SHP77 (cell line): Measurements from ENCODE around the gene BST2.
"Not testable (repeated sequence)": the region's sequence is repeated elsewhere in the genome, so short reads cannot be mapped to it uniquely, and the experiment has no call there.

ENCODE experiments used
- DNase-seq, 2 experiments: peaks; one replicate each; lab custom pipeline; 2025; lab: John Stamatoyannopoulos, UW

BST2 gene

DNA sequence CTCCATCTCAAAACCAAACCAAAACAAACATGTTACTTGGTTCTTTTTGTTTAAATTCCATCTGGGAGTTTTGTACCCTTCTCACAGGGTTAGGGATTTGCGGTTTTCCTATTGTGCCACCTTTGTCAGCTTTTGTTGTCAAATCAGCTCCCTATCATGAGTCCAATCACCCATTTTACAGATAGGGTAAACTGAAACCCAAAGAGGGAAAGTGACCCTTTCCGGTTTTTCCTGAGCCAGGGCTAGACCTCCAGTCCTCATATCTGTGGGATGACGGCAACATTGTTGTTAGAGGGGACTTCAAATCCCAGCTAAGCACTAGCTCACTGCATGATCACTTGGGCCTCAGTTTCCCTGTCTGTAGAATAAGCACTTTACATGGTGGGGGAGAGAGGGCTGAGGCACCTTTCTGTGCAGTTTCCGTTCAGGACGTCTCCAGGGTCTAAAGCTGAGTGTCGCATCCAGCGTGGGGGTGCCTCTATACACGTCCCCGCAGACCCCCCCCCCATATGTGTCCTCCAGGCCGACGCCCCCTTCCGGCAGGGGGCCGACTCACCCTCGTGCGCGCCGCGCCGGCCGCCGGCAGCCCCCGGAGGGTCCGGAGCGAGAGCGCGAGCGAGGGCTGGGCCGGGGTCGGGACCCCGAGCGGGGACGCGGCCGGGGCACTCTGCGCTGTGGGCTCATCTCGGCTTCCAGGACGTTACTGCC is 15.3 kb downstream of the BST2 start:
- no peak for DNase-seq

DNA sequence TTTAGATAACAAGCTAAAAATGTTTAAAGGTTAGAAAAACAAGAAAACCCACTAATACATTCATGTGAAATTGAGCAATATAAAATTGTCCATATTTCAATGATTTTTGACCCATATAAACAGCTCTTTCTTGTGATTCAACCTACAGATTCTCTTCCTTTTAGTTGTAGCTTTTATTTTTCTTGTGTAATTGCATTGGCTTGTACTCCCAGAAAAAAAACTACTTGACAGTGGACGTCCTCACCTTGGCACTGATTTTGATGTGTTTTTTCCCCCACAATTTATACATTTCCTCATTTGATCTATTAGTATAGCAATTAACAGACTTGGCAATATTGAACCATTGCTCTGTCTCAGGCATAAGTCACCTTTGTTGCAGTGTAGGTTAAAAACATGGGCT is 16.1 kb downstream of the BST2 start:
- no peak for DNase-seq

DNA sequence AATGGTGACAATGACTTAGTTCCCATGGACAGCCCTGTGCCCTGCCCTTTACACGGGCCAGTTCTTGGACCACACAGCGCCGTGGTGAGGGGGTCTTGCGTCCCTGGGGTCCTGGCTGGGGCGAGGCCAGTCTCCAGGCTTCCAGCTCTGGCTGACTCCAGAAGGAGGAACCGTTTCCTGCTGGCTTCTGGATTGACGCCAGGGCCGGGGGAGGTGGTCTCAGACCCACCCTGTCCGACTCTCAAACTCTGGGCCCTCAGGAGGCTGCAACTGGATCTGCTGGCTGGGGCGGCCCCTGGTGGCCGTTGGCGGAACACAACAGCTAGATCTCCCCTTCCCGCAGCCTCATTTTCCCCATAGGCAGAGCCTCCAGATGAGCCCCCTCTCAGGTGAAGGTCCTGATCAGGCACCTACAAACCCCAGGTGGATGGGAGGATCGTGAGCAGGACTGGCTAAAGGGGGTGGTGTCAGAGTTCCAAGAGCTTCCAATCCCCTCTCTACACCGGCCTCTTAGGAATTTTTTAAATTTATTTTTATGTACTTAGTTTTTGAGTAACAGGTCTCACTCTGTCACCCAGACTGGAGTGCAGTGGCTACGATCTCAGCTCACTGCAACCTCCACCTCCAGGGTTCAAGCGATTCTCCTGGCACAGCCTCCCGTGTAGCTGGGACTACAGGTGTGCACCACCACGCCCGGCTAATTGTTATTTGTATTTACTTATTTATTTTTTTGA is 19.4 kb downstream of the BST2 start:
- DNase-seq: peak; percentile 45 to 60

DNA sequence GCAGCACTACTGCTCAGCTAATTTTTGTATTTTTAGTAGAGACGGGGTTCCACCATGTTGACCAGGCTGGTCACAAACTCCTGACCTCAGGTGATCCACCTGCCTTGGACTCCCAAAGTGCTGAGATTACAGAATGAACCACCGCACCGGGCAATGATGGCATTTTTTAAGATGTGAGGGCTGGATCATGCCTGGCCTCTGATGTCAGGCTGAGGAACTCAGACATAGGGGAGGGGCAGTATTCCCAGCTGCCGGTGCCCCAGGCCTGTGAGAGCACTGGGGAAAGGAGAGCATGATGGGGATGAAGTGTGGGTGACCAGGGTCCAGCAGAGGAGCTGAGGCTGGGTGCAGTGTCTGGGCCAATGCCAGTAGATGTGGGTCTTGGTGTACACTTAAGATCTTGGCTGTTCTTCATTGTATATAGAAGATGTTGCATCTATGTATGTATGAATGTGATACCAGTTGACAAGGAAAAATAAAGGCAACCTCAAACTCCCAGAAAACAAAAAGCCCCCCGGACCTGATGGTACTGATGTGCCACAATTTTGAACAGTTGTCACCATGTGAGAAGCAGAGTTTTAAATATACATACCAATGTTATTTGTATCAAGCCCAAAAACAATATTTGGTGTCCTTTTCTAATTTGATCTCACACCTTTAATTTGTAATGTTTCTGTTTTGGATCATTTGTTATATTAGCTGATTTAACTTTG is 24.8 kb downstream of the BST2 start:
- DNase-seq: no peak

DNA sequence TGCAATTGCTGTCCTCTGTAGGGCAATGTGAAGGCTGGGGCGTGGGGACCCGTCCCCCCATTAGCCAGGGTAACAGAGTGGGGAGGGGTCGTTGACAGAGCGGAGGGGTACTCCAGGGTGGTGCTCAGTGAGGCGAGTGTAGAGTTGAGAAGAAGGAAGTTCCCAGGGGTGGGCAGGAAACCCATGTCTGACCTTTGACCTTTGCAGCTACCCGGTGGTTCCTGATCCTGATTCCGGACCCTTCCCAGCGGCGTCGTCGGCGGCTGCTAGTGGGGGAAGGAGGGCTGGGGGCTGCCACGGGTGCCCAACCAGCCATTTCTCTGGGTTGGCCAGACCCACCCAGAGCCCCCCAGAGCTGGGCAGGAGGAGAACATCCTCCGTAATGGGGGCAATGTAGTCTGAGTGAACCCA is 26.2 kb downstream of the BST2 start:
- no peak for DNase-seq

DNA sequence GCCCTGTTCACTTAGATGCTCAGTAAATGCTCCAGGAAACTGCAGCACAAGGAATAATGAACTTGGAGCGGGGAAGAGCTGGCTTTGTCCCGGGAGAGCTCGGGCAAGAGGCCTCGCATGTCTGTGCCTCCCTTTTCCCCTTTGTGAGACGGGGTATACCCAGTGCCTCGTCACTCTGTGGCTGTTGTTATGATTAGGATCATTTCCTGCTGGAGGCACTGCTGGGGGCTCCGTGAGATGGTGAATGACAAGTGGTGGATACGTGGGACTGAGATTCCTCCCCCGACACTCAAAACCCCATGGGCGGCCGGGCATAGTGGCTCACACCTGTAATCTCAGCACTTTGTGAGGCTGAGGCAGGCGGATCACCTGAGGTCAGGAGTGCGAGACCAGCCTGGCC is 27.2 kb downstream of the BST2 start:
- DNase-seq: no peak

DNA sequence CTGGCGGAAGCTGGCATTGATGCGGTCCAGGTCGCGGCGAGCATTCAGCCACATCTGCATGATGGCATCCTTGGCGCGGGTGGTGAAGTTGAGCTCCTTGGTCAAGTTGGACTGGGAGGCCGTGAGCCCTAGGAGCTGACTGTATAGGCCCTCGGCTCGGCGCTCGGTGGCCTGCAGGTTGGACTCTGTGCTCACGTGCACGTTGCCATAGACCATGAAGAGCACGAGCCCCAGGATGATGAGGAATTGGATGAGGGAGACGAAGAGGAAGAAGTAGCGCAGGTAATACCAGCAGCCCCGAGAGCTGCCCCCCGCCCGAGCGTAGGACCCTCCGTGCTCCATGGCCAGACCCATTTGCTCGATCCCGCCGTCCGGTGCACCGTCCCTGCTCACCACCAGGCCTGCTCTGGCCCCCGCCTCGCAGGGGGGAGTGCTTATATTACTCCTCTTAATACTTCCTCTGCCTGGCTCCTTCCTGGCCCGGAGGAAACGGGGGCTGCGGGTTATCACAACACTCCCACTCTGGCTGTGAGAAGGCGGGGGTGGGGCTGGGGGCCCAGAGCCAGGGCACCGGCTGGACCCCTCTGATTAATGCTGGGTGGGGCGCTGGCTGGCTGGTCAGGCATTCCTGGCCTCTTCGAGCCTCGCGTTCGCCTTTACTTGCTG is 28.4 kb downstream of the BST2 start, which contains the start of gene PLVAP:
Gene PLVAP, minus strand, starts transcription at position 408 of the 666 bp plus-strand sequence. Its CDS starts 54 bp downstream, at position 354.
- DNase-seq: no peak

DNA sequence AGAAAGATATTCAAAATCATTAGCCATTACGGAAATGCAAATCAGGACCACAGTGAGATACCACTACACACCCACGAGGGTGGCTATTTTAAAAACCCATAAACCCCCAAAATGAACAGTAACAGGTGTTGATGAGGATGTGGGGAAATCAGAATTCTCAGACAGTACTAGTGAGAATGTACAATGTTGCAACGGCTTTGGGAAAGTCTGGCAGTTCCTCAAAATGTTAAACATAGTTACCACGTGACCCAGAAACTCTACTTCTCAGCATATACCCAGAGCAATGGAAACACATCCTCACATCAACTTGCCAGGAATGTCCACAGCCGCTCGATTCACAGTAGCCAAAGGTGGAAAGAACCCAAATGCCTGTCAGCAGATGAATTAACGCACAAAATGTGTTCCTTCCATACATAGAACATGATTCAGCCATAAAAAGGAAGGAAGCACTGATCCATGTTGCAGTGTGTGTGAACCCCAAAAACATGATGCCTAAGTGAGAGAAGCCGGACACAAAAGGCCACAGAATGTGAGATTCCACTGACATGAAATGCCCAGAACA is 35.3 kb downstream of the BST2 start:
- no peak for DNase-seq

DNA sequence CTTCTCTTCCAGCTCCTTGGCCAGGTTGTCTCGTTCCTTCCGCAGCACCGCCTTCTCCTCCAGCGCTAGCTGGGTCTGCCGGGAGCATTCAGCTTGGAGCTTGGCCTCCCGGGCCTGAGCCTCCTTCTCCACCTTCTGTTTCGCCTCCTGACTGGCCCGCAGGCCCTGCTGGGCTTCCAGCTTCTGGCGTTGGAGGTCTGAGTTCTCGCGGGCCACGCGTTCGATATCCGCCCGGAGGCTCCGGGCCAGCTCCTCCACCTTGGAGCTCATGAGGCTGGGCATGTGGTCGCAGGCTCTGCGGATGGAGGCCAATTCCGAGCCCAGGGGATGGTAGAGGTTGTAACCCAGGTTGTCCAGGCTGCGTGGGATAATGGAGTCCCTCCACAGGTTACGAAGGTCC is 40.1 kb downstream of the BST2 start:
- DNase-seq: no peak

DNA sequence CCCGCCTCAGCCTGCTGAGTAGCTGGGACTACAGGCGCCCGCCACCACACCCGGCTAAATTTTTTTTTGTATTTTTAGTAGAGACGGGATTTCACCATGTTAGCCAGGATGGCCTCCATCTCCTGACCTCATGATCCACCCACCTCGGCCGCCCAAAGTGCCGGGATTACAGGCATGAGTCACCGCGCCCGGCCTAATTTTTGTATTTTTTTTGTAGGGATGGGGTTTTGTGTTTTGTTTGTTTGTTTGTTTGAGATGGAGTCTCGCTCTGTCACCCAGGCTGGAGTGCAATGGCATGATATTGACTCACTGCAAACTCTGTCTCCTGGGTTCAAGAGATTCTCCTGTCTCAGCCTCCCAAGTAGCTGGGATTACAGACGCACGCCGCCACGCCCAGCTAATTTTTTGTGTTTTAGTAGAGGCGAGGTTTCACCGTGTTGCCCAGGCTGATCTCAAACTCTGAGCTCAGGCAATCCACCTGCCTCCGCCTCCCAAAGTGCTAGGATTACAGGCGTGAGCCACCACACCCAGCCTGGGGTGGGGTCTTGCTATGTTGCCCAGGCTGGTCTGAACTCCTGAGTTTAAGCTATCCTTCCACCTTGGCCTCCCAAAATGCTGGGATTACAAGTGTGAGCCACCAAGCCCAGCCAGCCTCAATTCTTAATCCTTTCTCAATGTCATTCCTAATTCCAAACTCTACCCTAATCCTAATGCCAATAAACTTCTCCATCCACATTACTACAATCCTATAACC is 41.4 kb downstream of the BST2 start:
- DNase-seq: not testable (repeated sequence)

DNA sequence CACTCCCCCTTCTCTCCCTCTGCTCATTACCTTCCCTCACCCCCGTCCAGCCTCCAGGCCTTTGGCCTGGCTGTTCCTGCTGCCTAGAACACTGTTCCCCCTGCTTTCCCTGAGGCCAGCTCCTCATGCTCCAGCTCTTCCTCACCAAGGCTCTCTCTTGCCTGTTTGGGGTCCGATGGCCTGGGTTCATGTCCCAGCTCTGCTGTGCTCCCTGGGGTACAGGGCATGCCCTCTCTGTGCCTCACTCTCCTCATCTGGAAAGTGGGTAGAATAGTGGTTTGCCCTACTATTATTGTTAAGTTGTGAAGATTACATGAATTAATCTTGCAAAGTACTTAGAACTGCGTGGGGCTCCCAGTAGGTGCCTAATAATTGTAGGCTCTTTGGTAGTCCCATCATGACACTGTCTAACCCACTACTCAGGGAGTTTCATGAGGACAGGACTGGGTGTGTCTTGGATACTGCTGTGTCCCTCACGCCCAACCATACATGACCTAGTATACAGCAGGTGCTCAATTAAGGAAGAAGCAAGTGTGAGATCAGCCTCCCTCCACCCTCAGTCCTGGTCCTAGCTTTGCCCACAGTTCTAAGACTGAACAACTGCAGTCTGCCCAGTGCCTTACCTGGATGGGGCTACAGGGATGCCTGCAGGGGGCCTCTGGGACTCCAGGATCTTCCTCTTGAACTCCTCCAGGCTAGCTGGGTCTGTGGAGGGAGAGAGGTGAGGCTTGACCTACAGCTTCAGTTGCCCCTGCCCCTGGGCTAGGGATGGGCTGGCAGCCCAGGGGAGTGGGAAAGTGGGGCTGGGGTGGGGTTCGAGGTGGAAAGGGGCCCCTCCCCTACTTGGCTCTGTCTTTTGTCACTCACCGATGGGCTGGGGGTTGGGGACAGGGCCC is 45.3 kb downstream of the BST2 start:
- no peak for DNase-seq

DNA sequence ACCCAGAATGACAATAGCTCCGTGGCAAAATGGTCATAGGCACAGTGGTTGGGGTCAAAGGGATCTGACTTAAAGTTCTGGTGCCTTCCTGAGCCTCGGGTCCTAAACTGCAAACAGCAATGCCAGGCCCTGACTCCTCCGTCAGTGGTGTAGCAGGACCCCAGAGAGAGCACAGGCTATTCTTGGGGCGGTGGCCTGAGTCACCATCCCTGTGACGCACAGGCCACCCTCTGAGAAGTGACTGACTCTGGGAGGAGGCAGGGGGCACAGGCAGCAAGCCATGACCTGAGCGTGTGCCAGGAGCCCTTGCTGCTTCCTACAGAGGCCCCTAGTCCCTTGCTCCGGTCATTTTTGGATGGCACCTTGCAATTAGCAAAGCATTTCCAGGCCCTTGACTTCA is 47.0 kb downstream of the BST2 start:
- DNase-seq: no peak

DNA sequence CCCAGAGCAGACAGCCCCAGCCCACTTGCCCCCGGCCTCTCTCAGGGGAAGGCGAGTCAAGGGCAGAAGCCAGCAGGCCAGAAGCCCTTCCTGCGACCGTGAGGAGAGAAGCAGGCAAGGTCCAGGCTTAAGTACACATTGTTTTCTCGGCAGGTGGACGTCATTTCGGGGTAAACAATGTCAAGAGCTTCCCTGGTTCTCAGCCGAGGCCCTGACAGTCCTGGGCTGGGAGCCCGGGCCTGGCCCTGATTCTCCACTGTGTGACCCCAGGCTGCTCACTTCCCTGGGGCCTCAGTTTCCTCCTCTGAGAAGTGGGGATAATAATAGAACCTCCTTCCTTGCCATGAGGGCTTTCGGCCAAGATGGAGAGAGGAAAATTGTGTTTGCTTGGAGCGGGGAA is 47.7 kb downstream of the BST2 start:
- peak; percentile 41 for DNase-seq

DNA sequence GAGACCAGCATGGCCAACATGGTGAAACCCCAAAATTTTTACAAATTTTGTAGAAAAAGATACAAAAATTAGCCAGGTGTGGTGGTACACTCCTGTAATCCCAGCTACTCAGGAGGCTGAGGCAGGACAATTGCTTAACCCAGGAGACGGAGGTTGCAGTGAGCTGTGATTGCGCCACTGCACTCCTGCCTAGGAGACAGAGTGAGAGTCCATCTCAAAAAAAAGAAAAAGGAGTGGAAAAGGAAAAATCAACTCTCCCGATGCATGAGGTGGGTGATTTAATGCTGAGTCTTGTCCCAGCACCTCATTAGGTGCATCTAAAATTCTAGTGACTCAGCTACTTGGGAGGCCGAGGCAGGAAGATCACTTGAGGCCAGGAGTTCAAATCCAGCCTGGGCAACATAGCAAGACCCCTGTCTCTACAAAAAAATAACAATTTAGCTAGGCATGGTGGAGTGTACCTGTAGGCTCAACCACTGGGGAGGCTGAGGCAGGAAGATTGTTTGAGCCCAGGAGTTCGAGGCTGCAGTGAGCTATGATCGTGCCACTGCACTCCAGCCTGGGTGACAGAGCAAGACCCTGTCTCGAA is 48.3 kb downstream of the BST2 start:
- no peak for DNase-seq

DNA sequence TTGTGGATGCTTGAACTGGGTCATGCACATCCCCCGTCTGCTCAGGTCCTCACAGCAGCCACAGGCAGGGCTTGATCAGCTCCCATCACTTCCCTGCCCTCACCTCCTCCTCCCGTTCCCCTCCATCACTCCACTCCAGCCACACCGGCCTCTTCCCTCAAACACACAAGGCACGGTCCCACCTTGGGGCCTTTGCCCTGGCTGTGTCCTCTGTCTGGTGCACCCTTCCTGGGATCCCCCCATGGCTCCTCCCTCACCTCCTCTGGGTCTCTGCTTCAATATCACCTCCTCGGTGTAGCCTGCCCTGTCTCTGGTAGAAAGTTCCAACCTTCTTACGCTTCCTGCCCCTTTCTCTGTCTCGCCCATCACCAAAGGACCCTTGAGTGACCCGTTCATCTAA is 52.0 kb downstream of the BST2 start:
- DNase-seq: no peak
